GM18520 (cell line): ENCODE data around the gene ADPRHL1.
"Not testable (repeated sequence)": the region's sequence is repeated elsewhere in the genome, so short reads cannot be mapped to it uniquely, and the experiment has no call there.

ENCODE experiments used
- ATAC-seq: cut with Tn5 transposase; IDR thresholded peaks from one replicate; pipeline ENCODE4 v1.9.1; 2021; ENCODE audit not compliant: unreplicated experiment

ADPRHL1 gene

DNA sequence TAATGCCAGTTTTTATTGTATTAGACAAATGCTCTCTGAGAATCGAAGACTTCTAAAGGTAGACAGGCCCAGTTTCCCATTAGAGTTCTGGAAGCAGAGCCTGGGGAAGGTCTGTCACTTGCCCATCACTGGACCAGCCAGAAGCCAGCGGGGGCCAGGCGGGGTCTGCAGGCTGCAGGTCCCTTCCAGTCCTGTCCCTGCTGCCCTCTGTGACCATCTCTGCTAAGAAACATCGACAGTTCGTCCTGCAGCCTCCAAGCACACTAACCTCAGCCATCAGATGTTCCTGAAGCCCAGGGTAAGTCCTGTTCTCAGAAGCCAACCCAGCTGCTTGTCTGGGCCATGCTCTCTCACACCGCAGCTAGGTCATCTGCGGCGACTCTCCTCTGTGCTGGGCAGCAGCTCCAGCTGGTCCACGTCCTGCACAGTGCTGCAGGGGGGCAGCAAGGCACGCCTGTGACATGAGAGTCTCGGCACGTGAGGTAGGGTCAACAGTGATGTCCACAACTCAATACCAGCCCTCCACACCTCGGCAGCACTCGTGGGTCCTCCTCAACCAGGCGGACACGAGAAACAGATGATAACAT, 2.9 kb upstream of the ADPRHL1 start:
- no peak for ATAC-seq

DNA sequence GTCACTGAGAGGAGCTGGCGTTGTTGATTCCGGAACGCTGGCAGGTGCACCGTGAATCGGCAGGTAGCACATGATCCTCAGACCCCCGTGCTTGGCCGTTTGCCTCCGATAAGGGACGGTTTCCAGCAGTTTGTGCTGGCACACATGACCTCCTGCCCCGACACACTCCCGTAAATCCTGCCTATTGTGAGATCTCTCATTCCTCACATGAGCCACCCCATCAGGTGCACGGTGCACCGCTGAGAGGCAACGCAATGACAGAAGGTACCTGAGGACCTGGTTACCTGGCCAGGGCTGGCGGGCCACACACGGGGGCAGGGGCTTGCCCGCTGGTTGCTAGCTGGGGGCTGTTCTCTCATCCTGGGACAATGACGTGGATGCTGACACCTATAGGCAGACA, 2.1 kb upstream of the ADPRHL1 start:
- no peak for ATAC-seq

DNA sequence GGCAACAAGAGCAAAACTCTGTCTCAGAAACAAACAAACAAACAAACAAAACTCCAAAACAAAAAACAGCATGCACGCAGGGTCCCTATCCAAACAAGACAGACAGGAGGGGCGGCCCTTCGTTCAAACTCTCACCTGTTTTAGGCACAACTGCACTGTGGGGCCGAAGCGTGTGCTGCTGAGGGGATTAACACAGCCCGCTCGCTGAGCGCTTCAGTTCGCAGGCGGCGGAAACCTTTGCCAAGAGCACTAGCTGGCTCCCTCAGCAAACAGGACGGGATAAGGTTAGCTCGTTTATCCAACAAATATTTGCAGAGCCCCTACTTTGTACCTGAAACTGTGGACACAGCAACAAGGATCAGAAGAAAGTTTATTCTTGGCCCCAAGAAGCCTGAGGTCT, 1.6 kb upstream of the ADPRHL1 start:
- ATAC-seq: no peak

DNA sequence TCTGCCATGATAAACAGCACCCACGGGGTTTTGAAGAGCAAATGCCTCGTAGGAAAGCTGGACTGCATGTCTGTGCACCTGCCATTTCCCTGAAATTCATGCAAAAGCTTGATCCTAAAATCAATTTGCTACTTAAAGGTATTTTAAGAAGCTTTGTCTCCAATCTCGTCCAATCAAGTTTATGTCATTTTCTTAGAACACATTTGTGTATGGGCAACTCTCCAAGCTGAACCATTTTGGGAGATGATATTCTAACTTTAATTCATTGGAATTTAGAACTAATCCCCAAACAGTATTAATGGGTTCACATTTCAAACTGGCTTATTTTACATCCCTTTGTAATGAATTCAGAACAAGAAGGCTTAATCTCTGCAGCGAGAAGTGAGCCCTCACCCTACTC, 822 bp downstream of the ADPRHL1 start:
- ATAC-seq: no peak

DNA sequence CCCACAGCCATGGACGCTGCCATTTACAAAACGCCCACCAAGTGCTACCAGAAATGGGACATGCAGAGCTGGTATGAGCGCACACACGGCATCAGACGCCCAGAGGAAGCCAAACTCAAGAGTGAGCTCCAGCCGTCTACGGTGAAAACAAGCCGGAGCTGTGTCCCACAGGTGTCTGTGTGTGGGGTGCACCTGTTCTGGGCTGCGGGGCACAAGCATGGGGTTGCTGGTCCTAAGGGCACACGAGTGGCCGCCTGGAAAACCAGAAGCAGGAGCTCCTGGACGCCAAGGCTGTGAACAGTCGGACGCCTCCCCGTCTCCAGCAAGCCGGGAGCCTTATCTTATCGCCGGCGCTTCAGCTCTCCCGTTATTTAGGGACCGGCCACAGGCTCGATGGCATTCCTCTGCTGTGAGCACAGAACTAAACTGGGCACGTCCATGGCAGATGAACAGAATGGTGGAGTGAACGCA, 1.3 kb downstream of the ADPRHL1 start:
- no peak for ATAC-seq

DNA sequence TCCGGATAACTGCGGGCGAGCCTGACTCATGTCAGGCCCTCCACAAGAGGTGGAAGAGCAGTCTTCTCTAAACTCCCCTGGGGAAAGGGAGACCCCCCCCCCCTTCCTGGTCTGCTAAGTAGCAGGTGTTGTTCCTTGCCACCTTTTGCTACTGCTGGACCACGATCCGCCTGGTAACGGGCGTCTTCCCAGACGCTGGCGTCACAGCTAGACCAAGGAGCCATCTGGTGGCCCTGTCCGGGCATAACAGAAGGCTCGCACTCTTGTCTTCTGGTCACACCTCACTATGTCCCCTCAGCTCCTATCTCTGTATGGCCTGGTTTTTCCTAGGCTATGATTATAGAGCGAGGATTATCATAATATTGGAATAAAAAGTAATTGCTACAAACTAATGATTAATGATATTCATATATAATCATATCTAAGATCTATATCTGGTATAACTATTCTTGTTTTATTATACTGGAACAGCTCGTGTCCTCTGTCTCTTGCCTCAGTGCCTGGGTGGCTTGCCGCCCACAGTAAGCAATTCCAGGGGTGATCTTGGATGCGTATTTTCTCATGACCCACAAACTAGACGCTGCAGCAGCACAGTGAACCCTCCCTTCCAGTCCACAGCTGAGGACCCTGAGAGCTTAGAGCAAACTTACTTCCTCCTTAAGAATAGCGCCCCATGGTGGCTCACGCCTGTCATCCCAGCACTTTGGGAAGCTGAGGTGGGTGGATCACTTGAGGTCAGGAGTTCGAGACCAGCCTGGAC, 2.2 kb downstream of the ADPRHL1 start:
- not testable (repeated sequence) for ATAC-seq

DNA sequence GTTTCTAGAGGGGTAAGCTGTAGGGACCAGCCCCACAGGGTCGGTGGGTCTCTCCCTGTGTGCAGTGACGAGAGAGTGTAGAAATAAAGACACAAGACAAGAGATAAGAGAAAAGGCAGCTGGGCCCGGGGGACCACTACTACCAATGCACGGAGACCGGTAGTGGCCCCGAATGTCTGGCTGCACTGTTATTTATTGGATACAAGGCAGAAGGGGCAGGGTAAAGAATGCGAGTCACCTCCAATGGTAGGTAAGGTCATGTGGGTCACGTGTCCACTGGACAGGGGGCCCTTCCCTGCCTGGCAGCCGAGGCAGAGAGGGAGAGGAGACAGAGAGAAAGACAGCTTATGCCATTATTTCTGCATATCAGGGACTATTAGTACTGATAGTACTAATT, 2.9 kb downstream of the ADPRHL1 start:
- not testable (repeated sequence) for ATAC-seq

DNA sequence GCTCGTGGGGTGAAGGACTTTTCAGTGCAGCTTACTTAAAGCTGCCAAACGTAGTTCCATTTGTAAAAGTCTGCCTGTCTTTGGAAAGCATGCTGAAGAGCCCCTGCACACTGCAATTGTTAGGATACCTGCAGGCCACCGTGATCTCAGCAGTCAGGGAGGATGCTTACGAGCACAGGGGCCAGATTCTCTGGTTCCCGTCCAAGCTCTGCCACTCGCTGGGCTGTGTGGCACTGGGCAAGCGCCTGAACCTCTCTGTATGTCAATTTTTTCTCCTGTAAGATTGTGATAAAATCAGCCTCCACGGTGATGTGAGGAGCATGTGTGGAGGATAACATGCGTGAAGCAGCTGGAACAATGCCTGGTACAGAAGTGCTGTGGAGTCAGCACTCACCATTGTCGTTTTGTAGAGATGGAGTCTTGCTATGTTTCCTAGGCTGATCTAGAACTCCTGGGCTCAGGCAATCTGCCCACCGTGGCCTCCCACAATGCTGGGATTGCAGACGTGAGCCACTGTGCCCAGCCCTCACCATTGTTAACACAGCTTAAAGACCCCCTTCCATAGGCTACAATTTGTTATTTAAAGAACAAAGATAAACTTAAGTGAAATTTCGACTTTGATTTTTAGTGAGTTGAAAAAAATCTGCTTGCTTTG, 3.5 kb downstream of the ADPRHL1 start:
- no peak for ATAC-seq

DNA sequence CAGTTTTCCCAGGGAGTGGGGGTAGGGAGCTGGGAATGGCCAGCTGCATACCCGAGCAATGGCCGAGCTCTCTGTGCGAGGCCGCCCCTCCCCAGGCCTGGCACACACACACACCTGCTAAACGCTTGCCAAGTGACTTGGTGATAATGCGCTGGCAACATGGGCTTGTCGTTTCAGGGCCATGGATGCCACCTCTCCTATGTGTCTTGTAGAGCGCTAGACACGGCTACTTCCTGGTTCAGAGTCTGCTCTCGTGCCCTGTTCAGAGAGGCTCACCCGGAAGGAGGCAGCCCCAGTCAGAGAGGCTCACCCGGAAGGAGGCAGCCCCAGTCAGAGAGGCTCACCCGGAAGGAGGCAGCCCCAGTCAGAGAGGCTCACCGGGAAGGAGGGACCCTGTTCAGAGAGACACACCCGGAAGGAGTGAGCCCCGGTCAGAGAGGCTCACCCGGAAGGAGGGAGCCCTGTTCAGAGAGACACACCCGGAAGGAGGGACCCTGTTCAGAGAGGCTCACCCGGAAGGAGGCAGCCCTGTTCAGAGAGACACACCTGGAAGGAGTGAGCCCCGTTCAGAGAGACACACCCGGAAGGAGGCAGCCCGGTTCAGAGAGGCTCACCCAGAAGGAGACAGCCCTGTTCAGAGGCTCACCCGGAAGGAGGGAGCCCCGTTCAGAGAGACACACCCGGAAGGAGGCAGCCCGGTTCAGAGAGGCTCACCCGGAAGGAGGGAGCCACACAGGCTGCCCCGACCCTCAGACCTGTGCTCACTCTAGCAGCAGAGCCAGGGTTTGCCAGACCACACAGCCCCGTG, 4.2 kb downstream of the ADPRHL1 start:
- no peak for ATAC-seq

DNA sequence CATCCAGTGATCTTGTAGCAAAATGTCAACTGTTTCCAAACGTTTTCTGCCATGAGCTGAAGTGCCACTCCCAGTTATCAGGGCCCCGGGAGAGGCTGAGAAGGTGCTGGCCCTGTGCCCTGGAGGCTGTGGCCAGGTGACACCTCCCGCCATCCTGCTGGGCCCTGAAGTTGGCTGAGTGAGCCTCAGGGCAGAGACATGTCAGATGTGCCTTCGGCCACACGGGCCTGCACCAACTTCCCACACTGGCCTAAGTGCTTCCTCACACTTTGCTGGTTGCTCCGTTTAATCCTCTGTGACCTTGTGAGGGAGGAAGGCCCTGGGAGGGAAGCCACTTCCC, 4.8 kb downstream of the ADPRHL1 start:
- no peak for ATAC-seq

DNA sequence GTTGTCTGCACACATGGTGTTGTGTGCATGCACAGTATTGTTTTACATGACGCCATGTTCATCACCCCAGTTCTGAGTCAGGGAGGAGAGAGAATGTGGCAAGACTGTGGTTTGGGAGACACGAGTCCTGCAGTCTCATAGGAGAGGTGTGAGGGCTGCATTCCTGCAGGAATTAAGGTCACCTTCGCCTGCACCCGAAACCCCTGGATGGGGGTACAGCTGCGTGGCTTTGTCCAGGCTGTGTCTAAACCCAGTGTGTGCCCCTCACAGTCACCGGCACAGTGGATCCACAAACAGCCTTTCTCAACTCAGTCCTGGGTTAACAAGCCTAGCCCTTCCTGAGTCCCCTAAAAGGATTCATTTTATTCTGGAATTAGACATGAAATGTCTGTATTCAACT, 5.7 kb downstream of the ADPRHL1 start:
- ATAC-seq: no peak

DNA sequence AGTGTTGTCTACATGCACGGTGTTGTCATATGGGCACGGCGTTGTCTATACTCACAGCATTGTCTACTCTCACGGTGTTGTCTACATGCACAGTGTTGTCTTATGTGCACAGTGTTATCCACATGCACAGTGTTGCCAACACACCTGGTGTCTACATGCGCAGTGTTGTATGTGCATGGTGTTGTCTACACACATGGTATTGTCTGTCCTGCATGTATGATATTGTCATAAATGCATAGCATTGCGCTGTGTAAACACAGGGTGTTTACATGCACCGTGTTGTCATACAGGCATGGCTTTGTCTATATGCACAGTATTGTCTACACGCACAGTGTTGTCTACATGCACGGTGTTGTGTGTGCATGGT, 6.8 kb downstream of the ADPRHL1 start:
- ATAC-seq: no peak

DNA sequence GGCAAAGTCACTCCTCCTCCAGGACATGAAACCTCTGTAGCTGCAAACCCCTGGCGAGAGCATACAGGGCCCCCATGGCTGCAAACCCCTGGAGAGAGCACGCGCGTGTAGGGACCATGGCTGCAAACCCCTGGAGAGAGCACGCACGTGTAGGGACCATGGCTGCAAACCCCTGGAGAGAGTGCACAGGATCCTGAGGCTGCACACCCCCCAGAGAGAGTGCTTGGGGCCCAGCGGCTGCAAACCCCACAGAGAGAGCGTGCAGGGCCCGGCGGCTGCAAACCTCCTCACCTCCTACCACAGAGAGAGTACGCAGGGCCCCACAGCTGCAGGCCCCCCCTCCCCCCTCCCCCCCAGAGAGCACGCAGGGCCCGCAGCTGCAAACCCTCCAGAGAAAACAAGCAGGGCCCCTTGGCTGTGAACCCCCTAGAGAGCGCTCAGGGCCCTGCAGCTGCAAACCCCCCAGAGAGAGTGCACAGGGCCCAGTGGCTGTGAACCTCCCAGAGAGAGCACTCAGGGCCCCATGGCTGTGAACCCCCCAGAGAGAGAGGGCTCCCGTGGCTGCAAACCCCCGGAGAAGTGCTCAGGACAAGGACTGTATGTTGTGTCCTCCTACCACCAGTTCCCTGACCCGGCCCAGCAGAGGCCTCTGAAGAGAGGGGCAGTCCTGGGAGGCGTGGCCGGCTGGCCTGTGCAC, 7.3 kb downstream of the ADPRHL1 start:
- no peak for ATAC-seq

DNA sequence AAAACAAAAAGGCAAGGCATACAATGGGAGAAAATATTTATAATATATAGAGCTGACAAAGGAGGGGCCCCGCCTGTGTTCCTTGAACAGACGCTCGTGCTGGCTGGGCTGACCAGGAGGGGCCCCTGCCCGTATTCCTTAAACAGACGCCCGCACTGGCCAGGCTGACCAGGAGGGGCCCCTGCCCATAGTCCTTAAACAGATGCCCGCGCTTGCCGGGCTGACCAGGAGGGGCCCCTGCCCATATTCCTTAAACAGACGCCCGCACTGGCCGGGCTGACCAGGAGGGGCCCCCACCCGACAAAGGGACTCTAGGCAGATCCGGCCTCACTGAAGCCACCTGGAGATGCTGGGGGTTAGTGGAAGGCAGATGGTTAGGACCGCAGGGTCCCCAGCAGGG, 9.3 kb downstream of the ADPRHL1 start:
- no peak for ATAC-seq

DNA sequence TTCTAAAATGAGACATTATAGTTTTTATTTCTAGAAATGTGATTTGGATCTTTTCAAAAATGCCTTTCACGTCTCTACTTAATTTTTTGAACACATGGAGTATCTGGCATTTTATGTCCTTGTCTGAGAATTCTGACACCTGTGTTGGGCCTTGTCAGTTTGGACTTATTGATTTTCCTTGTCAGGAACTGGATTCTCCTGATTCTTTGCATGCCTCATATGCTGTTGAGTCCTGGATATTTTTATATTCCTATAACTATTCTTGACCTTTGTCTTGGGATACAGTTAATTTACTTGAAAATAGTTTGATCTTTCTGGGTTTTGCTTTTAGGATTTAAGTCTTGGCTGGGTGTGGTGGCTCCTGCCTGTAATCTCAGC, 10.3 kb downstream of the ADPRHL1 start:
- ATAC-seq: no peak

DNA sequence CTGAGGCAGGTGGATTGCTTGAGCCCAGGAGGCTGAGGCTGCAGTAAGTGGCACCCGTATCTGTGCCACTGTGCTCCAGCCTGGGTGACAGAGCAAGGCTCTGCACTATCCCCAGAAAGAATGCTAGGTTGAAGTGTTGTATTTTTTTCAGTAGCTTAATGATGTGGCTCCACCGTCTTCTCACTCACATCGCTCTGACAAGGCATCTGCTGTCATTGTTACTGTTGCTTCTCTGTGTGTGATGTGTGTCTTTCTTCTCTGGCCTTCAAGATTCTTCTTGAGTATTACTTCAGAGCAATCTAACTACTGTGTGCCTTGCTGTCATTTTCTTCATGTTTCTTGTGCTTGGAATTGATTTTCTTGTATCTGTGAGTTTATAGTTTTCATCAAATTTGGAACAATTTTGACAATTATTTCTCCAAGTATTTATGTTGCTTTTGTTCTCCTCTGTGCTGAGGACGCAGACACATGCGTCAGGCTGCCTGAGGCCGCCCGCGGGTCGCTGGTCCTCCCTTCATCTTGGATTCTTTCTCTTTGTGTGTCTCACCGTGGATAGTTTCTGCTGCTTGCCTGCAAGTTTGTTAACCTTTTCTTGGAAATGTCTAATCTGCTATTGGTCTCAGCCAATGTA, 10.8 kb downstream of the ADPRHL1 start:
- no peak for ATAC-seq

DNA sequence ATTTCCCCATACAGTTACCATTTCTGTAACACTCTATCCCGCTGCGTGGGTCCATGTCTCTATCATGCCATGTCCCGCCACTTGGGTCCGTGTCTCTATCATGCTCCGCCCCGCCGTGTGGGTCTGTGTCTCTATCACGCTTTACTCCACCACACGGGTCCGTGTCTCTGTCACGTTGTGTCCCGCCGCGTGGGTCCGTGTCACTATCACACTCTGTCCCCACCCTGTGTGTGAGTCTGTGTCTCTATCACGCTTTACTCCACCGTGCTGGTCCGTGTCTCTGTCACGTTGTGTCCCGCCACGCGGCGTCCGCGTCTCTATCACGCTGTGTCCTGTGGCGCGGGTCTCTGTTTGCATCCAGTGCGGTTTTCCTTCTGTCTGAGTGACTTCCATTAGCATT, 11.6 kb downstream of the ADPRHL1 start:
- no peak for ATAC-seq

DNA sequence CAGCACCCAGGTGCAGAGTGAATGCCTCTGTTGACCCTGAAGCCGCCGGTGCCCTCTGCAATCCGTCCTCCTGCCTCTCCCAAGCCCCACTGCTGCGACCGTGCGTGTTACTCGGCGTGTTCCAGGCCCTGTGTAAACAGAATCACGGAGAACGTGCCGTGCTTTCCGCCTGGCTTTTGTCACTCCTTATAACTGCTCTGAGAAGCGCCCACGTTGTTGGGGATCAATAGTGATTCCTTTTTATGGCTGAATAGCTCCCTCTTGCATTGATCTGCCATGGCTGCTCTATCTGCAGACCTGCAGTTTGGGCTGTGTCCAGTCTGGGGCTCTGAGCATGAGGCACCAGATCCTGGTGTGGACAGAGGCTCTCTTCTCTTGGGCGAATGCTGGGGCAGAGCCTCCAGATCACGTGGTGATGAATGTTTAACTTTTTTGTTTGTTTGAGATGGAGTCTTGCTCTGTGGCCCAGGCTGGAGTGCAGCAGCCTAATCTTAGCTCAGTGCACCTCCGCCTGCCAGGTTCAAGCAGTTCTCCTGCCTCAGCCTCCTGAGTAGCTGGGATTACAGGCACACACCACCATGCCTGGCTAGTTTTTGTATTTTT, 15.8 kb downstream of the ADPRHL1 start:
- no peak for ATAC-seq

DNA sequence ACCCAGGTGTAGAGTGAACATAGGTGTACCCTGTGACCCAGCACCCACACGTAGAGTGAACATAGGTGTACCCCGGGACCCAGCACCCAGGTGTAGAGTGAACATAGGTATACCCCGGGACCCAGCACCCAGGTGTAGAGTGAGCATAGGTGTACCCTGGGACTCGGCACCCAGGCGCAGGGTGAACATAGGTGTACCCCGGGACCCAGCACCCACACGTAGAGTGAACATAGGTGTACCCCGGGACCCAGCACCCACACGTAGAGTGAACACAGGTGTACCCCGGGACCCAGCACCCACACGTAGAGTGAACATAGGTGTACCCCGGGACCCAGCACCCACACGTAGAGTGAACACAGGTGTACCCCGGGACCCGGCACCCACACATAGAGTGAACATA, 16.4 kb downstream of the ADPRHL1 start:
- ATAC-seq: not testable (repeated sequence)

DNA sequence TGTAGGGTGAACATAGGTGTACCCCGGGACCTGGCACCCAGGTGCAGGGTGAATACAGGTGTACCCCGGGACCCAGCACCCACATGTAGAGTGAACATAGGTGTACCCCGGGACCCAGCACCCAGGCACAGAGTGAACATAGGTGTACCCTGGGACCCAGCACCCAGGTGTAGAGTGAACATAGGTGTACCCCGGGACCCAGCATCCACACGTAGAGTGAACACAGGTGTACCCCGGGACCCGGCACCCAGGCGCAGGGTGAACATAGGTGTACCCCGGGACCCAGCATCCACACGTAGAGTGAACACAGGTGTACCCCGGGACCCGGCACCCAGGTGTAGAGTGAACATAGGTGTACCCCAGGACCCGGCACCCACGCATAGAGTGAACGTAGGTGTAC, 17.4 kb downstream of the ADPRHL1 start:
- not testable (repeated sequence) for ATAC-seq
